ENCODE data around the gene PLEKHG7.

The PLEKHG7 gene

DNA sequence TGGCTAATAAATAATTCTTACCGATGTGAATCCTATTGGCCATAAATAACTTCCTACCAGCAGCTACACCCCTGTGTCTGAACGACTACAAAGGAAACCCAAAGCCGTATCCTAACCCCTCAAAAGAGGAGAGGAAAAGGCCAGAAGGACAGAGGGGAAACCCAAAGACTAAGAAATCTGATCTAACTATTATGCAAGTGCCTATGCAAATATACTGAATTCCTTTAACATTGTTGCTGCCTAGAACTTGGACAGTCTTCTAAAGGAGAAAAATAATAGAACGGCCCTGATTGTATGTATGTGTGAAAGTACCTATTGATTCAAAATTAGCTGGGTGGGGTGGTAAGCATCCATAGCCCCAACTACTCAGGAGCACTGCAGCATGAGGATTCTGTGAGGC is 997 bp downstream of the PLEKHG7 start:
- Histone ChIP-seq H2BK120ac (ENCODE audit: low read depth, low read length) (no peak overlapping the region), H3K27ac (replicated peaks; ENCODE audit: low read length) (no peak overlapping the region), H2AFZ (ENCODE audit: low read length) (no peak overlapping the region), H3K9ac (ENCODE audit: low read depth, low read length, poor library complexity) (no peak overlapping the region), H4K8ac (ENCODE audit: low read depth, low read length) (no peak overlapping the region), H3K14ac (ENCODE audit: low read length) (no peak overlapping the region), H3K4me2 (ENCODE audit: insufficient read depth, low read length, poor library complexity, severe bottlenecking) (no peak overlapping the region), H3K18ac (ENCODE audit: low read length) (no peak overlapping the region), H2BK5ac (ENCODE audit: low read length) (no peak overlapping the region), H3K9me3 (replicated peaks in 1 of 2; ENCODE audit: control insufficient read depth in 2 of 2, insufficient read depth in 1 of 2, low read depth in 1 of 2, low read length in 2 of 2) (no peaks in the 10 kb centered on the region), H2BK15ac (ENCODE audit: low read length) (no peak overlapping the region), H3K36me3 (replicated peaks in 1 of 2; ENCODE audit: control insufficient read depth in 2 of 2, insufficient read depth in 2 of 2, low read length in 2 of 2) (no peaks in the 10 kb centered on the region), H3K4me3 (ENCODE audit: low read length in 2 of 2) (no peak overlapping the region), H2AK5ac (ENCODE audit: low read depth, low read length) (no peak overlapping the region), H3K4me1 (ENCODE audit: control insufficient read depth in 2 of 2, insufficient read depth in 1 of 2, low read depth in 1 of 2, low read length in 2 of 2) (no peaks in the 10 kb centered on the region), H3K27me3 (ENCODE audit: control insufficient read depth in 3 of 3, insufficient read depth in 3 of 3, low read depth in 1 of 3, low read length in 3 of 3) (no peaks in the 10 kb centered on the region), H3K79me1 (ENCODE audit: low read depth, low read length) (no peaks in the 10 kb centered on the region), H3K23ac (ENCODE audit: low read depth, low read length, poor library complexity) (no peak overlapping the region), H2BK12ac (ENCODE audit: low read length) (no peak overlapping the region), H4K91ac (ENCODE audit: low read depth, low read length, poor library complexity) (no peak overlapping the region), H3K4ac (ENCODE audit: low read length) (no peak overlapping the region)
- WGBS, 2 donors (ENCODE audit: extremely low coverage in 2 of 2, insufficient read length in 2 of 2, insufficient replicate concordance in 1 of 2): no CpG with 5 or more reads among the region's 4 CpGs
- no peak for DNase-seq (ENCODE audit: low spot score)

DNA sequence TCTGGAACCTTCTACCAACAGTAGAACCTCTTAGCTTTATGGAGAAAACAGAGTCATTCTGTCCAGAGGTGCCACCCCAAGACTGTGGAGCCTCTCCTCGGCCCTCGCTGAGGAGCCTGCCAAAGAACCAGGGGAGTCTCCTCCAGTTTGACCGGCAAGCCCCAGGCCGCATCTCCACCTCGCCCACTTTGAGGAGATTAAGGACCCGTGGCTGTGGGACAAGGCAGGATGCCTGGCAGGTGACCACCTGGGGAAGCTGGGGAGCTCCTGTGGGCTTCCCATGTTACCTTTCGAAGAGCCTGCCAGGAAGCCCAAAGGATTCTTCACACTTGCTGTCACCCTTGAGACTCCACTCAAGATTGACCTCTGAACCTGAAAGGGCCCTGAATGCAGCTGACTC is 3.8 kb downstream of the PLEKHG7 start:
- no peaks in the 10 kb centered on the region for H3K9me3 ChIP-seq (replicated peaks in 1 of 2; ENCODE audit: control insufficient read depth in 2 of 2, insufficient read depth in 1 of 2, low read depth in 1 of 2, low read length in 2 of 2)
- no peak overlapping the region for H3K4me3 ChIP-seq (ENCODE audit: low read length in 2 of 2)
- H3K9ac ChIP-seq (ENCODE audit: low read depth, low read length, poor library complexity): no peak overlapping the region
- peak overlapping the region; percentile 32 for H2AFZ ChIP-seq (ENCODE audit: low read length)
- no CpG with 5 or more reads among the region's 7 CpGs for WGBS, 2 donors (ENCODE audit: extremely low coverage in 2 of 2, insufficient read length in 2 of 2, insufficient replicate concordance in 1 of 2)
- no peaks in the 10 kb centered on the region for H3K4me1 ChIP-seq (ENCODE audit: control insufficient read depth in 2 of 2, insufficient read depth in 1 of 2, low read depth in 1 of 2, low read length in 2 of 2)
- H3K23ac ChIP-seq (ENCODE audit: low read depth, low read length, poor library complexity): peak overlapping the region; percentile 25
- H3K4ac ChIP-seq (ENCODE audit: low read length): no peak overlapping the region
- H3K4me2 ChIP-seq (ENCODE audit: insufficient read depth, low read length, poor library complexity, severe bottlenecking): no peak overlapping the region
- H4K91ac ChIP-seq (ENCODE audit: low read depth, low read length, poor library complexity): no peak overlapping the region
- no peak overlapping the region for H2BK15ac ChIP-seq (ENCODE audit: low read length)
- no peak for DNase-seq (ENCODE audit: low spot score)
- H2BK120ac ChIP-seq (ENCODE audit: low read depth, low read length): no peak overlapping the region
- H3K18ac ChIP-seq (ENCODE audit: low read length): peak overlapping the region; percentile 13
- no peak overlapping the region for H3K14ac ChIP-seq (ENCODE audit: low read length)
- H2AK5ac ChIP-seq (ENCODE audit: low read depth, low read length): no peak overlapping the region
- H3K79me1 ChIP-seq (ENCODE audit: low read depth, low read length): no peaks in the 10 kb centered on the region
- no peaks in the 10 kb centered on the region for H3K27me3 ChIP-seq (ENCODE audit: control insufficient read depth in 3 of 3, insufficient read depth in 3 of 3, low read depth in 1 of 3, low read length in 3 of 3)
- H4K8ac ChIP-seq (ENCODE audit: low read depth, low read length): no peak overlapping the region
- H3K36me3 ChIP-seq (replicated peaks in 1 of 2; ENCODE audit: control insufficient read depth in 2 of 2, insufficient read depth in 2 of 2, low read length in 2 of 2): no peaks in the 10 kb centered on the region
- no peak overlapping the region for H2BK12ac ChIP-seq (ENCODE audit: low read length)
- no peak overlapping the region for H2BK5ac ChIP-seq (ENCODE audit: low read length)
- no peak overlapping the region for H3K27ac ChIP-seq (replicated peaks; ENCODE audit: low read length)

DNA sequence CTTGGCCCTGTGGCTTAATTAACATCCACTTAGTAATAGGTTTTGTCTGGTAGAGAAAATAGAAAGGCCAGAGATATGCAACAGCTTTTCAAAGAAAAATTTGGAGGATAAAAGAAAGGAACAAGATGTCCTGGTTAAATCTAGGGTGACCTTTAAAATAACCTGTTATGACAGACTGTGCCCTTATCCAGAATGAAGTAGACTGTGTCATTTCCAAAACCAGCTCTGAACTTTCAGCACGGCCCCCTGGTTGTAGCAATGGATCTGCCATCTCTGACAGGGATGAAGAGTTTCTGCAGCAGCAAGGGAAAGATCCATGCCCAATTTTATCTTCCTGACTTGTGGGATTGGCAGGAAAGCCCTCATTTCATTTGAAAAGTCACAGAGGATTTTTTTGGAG is 5.1 kb downstream of the PLEKHG7 start:
- Histone ChIP-seq H2BK12ac (ENCODE audit: low read length) (no peak overlapping the region), H3K27me3 (ENCODE audit: control insufficient read depth in 3 of 3, insufficient read depth in 3 of 3, low read depth in 1 of 3, low read length in 3 of 3) (no peaks in the 10 kb centered on the region), H2BK5ac (ENCODE audit: low read length) (no peak overlapping the region), H3K79me1 (ENCODE audit: low read depth, low read length) (no peaks in the 10 kb centered on the region), H2AK5ac (ENCODE audit: low read depth, low read length) (no peak overlapping the region), H3K4me1 (ENCODE audit: control insufficient read depth in 2 of 2, insufficient read depth in 1 of 2, low read depth in 1 of 2, low read length in 2 of 2) (no peaks in the 10 kb centered on the region), H4K91ac (ENCODE audit: low read depth, low read length, poor library complexity) (no peak overlapping the region), H3K18ac (ENCODE audit: low read length) (no peak overlapping the region), H3K4me3 (ENCODE audit: low read length in 2 of 2) (no peak overlapping the region), H3K9me3 (replicated peaks in 1 of 2; ENCODE audit: control insufficient read depth in 2 of 2, insufficient read depth in 1 of 2, low read depth in 1 of 2, low read length in 2 of 2) (no peaks in the 10 kb centered on the region), H3K9ac (ENCODE audit: low read depth, low read length, poor library complexity) (no peak overlapping the region), H2BK15ac (ENCODE audit: low read length) (no peak overlapping the region), H2BK120ac (ENCODE audit: low read depth, low read length) (no peak overlapping the region), H3K4me2 (ENCODE audit: insufficient read depth, low read length, poor library complexity, severe bottlenecking) (no peak overlapping the region), H3K23ac (ENCODE audit: low read depth, low read length, poor library complexity) (no peak overlapping the region), H2AFZ (ENCODE audit: low read length) (no peak overlapping the region), H4K8ac (ENCODE audit: low read depth, low read length) (no peak overlapping the region), H3K4ac (ENCODE audit: low read length) (no peak overlapping the region), H3K27ac (replicated peaks; ENCODE audit: low read length) (no peak overlapping the region), H3K36me3 (replicated peaks in 1 of 2; ENCODE audit: control insufficient read depth in 2 of 2, insufficient read depth in 2 of 2, low read length in 2 of 2) (no peaks in the 10 kb centered on the region), H3K14ac (ENCODE audit: low read length) (no peak overlapping the region)
- WGBS, 2 donors (ENCODE audit: extremely low coverage in 2 of 2, insufficient read length in 2 of 2, insufficient replicate concordance in 1 of 2): no CpG with 5 or more reads among the region's 1 CpG
- DNase-seq (ENCODE audit: low spot score): no peak

DNA sequence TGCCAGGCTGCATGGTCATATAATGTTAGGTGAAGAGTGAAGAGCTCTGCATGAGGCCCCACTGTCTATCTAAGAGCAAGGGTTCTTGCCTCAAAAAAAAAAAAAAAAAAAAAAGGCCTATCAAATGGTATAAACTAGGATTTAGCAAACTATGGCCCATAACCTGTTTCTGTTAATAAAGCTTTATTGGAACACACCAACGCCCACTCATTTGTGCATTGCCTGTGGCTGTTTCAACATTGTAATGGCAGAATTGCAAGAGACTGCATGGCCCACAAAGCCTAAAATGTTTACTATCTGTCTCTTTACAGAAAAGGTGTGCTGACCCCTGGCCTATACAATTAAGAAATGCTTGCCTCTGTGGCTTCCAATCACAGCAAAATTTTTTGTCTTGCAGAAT is 12.8 kb downstream of the PLEKHG7 start:
- Histone ChIP-seq H3K4me3 (ENCODE audit: low read length in 2 of 2) (no peak overlapping the region), H3K27me3 (ENCODE audit: control insufficient read depth in 3 of 3, insufficient read depth in 3 of 3, low read depth in 1 of 3, low read length in 3 of 3) (no peaks in the 10 kb centered on the region), H3K4me2 (ENCODE audit: insufficient read depth, low read length, poor library complexity, severe bottlenecking) (no peak overlapping the region), H3K4ac (ENCODE audit: low read length) (no peak overlapping the region), H2BK12ac (ENCODE audit: low read length) (no peak overlapping the region), H3K9ac (ENCODE audit: low read depth, low read length, poor library complexity) (no peak overlapping the region), H2BK5ac (ENCODE audit: low read length) (no peak overlapping the region), H3K27ac (replicated peaks; ENCODE audit: low read length) (no peak overlapping the region), H3K9me3 (replicated peaks in 1 of 2; ENCODE audit: control insufficient read depth in 2 of 2, insufficient read depth in 1 of 2, low read depth in 1 of 2, low read length in 2 of 2) (no peaks in the 10 kb centered on the region), H3K79me1 (ENCODE audit: low read depth, low read length) (no peaks in the 10 kb centered on the region), H2AK5ac (ENCODE audit: low read depth, low read length) (no peak overlapping the region), H4K8ac (ENCODE audit: low read depth, low read length) (no peak overlapping the region), H2BK120ac (ENCODE audit: low read depth, low read length) (no peak overlapping the region), H2AFZ (ENCODE audit: low read length) (no peak overlapping the region), H3K14ac (ENCODE audit: low read length) (no peak overlapping the region), H4K91ac (ENCODE audit: low read depth, low read length, poor library complexity) (no peak overlapping the region), H3K4me1 (ENCODE audit: control insufficient read depth in 2 of 2, insufficient read depth in 1 of 2, low read depth in 1 of 2, low read length in 2 of 2) (peaks cover 0 to 1% of the 10 kb centered on the region in 2 donors), H3K23ac (ENCODE audit: low read depth, low read length, poor library complexity) (no peak overlapping the region), H3K18ac (ENCODE audit: low read length) (no peak overlapping the region), H3K36me3 (replicated peaks in 1 of 2; ENCODE audit: control insufficient read depth in 2 of 2, insufficient read depth in 2 of 2, low read length in 2 of 2) (no peaks in the 10 kb centered on the region), H2BK15ac (ENCODE audit: low read length) (no peak overlapping the region)
- no CpG with 5 or more reads among the region's 1 CpG for WGBS, 2 donors (ENCODE audit: extremely low coverage in 2 of 2, insufficient read length in 2 of 2, insufficient replicate concordance in 1 of 2)
- no peak for DNase-seq (ENCODE audit: low spot score)
